K562 (cell line): Measurements from ENCODE around the gene IL6ST. TPM values are rescaled to one million over a fixed set of nuclear protein-coding genes. Genes with fewer than 3 reads are reported as not detected.
A peak's percentile ranks its signal among the peaks of the same experiment; 100 is the strongest.

ENCODE experiments used
- BRF1 ChIP-seq: IDR thresholded peaks from 3 replicates; pipeline ENCODE4 v1.6.1; 2011; ENCODE audit warnings: borderline replicate concordance, mild to moderate bottlenecking; ENCODE audit not compliant: insufficient read length; ENCODE audit errors: extremely low read depth
- BRF2 ChIP-seq: IDR thresholded peaks from 3 replicates; pipeline ENCODE4 v1.6.1; 2011; ENCODE audit warnings: borderline replicate concordance, mild to moderate bottlenecking; ENCODE audit not compliant: insufficient read length, insufficient read depth
- ELF1 ChIP-seq: fragments of 200-800 bp; sonication (Bioruptor generic); IDR thresholded peaks from 2 replicates; pipeline ENCODE4 v1.6.1; 2016; ENCODE audit warnings: missing genetic modification characterization, missing compliant biosample characterization
- HNRNPK ChIP-seq: fragments of 200-400 bp; formaldehyde crosslinking; IDR thresholded peaks from one replicate; pipeline ENCODE4 v1.6.1; 2018; ENCODE audit warnings: mild to moderate bottlenecking, low read depth, low read length; ENCODE audit not compliant: poor library complexity, severe bottlenecking
- MCM7 ChIP-seq, 2 experiments: fragments of 450-650 bp; IDR thresholded peaks; 2 replicates each; pipeline ENCODE4 v1.6.1; 2016 to 2018
- PML ChIP-seq: IDR thresholded peaks from 2 replicates; pipeline ENCODE4 v1.6.1; 2012; ENCODE audit warnings: low read length, inconsistent platforms
- PTRF ChIP-seq: fragments of 450-650 bp; IDR thresholded peaks from 2 replicates; pipeline ENCODE4 v1.6.1; 2016; ENCODE audit warnings: mild to moderate bottlenecking, missing genetic modification characterization, missing compliant biosample characterization
- RUNX1 ChIP-seq: sonication (generic); IDR thresholded peaks from 2 replicates; pipeline ENCODE4 v1.6.1; 2016; ENCODE audit warnings: antibody characterized with exemption, low read depth
- SAFB ChIP-seq: fragments of 200-400 bp; formaldehyde crosslinking; IDR thresholded peaks from 2 replicates; pipeline ENCODE4 v1.6.1; 2017; ENCODE audit warnings: low read depth, low read length, borderline replicate concordance
- SMARCE1 ChIP-seq: fragments of 450-650 bp; IDR thresholded peaks from 2 replicates; pipeline ENCODE4 v1.7.1; 2016; ENCODE audit warnings: mild to moderate bottlenecking
- U2AF1 ChIP-seq: fragments of 200-400 bp; formaldehyde crosslinking; optimal IDR thresholded peaks from 2 replicates; pipeline ENCODE3; 2017; ENCODE audit warnings: mild to moderate bottlenecking, low read depth, low read length, moderate library complexity
- ZBTB7A ChIP-seq: IDR thresholded peaks from 2 replicates; pipeline ENCODE4 v1.6.1; 2011; ENCODE audit warnings: low read depth, mild to moderate bottlenecking, low read length, moderate library complexity, borderline replicate concordance; ENCODE audit not compliant: control insufficient read depth
- ZNF12 ChIP-seq: sonication (generic); formaldehyde crosslinking; IDR thresholded peaks from 2 replicates; pipeline ENCODE4 v1.4.0; 2020; ENCODE audit warnings: mild to moderate bottlenecking, missing genetic modification reagents
- ZNF354B ChIP-seq: fragments of 250-450 bp; sonication (Bioruptor Pico); IDR thresholded peaks from 2 replicates; pipeline ENCODE4 v1.4.0; 2020
- ZNF561 ChIP-seq: fragments of 450-650 bp; formaldehyde crosslinking; conservative IDR thresholded peaks from 2 replicates; pipeline ENCODE4 v1.4.0; 2020; ENCODE audit warnings: mild to moderate bottlenecking, moderate library complexity
- polyA plus RNA-seq, 8 experiments: library from polyadenylated mRNA; depleted of rRNA in 4 of 8; stranded (reverse) in 5 of 8; unstranded in 3 of 8; fragments of >200 nt; fragmentation: Nextera tagmentation in 2 of 8; fragmentation: Illumina TruSeq in 1 of 8; extraction: Ambion mirVana in 2 of 8; extraction: Trizol in 1 of 8; gene quantifications; 2 replicates each; pipeline versions ENCODE4 v1.2.1 to v1.2.3, GENCODE V29; 2011 to 2014; ENCODE audit warnings: inconsistent platforms in 1 of 8, missing spikeins in 1 of 8
- total RNA-seq, 7 experiments: library from RNA; depleted of rRNA in 6 of 7; stranded (reverse); fragments of >200 nt in 6 of 7; fragmentation: Illumina TruSeq in 2 of 7; extraction: Trizol in 2 of 7; gene quantifications; 2 replicates each; pipeline versions ENCODE4 v1.2.1 to v1.2.3, GENCODE V29; 2011 to 2021; ENCODE audit warnings: low replicate concordance in 1 of 7
- TF ChIP-seq, protein P1 (sequence below), 2 experiments: fragments of 450-650 bp; IDR thresholded peaks; 2 replicates each; pipeline ENCODE4 v1.6.1; 2016
- TF ChIP-seq, protein P2 (sequence below): fragments of 450-650 bp; IDR thresholded peaks from 2 replicates; pipeline ENCODE4 v1.6.1; 2016
- TF ChIP-seq, protein P3 (sequence below): fragments of 450-650 bp; formaldehyde crosslinking; IDR thresholded peaks from 2 replicates; pipeline ENCODE4 v1.4.0; 2020; ENCODE audit warnings: mild to moderate bottlenecking
- TF ChIP-seq, protein P4 (sequence below): fragments of 450-650 bp; IDR thresholded peaks from 2 replicates; pipeline ENCODE4 v1.6.1; 2018; ENCODE audit not compliant: partially characterized antibody

Gene IL6ST
- total and polyA plus RNA-seq, 9 of the 15 experiments (the other 6 are each of a cell fraction or from before 2014, with no cell fraction given): 2.0 to 27.0 (median 7.9) TPM

- TF ChIP-seq BRF2 (no peak), ZNF12 (no peak), ZBTB7A (peak; percentile 9; the same call in 1 of the 2 replicates), PTRF (tag) (no peak), ZNF561 (CRISPR knock-in tag) (no peak), SAFB (peak; percentile 49; the same call in 1 of the 2 replicates), U2AF1 (no peak), ZNF354B (CRISPR knock-in tag) (no peak), RUNX1 (no peak; the same call in 1 of the 2 replicates), SMARCE1 (peak; percentile 79; the same call in 1 of the 2 replicates), HNRNPK (no peak), MCM7 (IDR thresholded peaks at IDR 0.05) (no peak), PML (peak; percentile 70; the same call in 1 of the 2 replicates), ELF1 (tag) (peak; percentile 20; the same call in 1 of the 2 replicates), BRF1 (no peak)
- TF ChIP-seq, protein P1, sequence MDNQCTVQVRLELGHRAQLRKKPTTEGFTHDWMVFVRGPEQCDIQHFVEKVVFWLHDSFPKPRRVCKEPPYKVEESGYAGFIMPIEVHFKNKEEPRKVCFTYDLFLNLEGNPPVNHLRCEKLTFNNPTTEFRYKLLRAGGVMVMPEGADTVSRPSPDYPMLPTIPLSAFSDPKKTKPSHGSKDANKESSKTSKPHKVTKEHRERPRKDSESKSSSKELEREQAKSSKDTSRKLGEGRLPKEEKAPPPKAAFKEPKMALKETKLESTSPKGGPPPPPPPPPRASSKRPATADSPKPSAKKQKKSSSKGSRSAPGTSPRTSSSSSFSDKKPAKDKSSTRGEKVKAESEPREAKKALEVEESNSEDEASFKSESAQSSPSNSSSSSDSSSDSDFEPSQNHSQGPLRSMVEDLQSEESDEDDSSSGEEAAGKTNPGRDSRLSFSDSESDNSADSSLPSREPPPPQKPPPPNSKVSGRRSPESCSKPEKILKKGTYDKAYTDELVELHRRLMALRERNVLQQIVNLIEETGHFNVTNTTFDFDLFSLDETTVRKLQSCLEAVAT (IDR thresholded peaks at IDR 0.05): 0 out of 4 replicates have a peak, but pooled peaks of 1 of the 2 experiments have one; percentile 33
- TF ChIP-seq, protein P2, sequence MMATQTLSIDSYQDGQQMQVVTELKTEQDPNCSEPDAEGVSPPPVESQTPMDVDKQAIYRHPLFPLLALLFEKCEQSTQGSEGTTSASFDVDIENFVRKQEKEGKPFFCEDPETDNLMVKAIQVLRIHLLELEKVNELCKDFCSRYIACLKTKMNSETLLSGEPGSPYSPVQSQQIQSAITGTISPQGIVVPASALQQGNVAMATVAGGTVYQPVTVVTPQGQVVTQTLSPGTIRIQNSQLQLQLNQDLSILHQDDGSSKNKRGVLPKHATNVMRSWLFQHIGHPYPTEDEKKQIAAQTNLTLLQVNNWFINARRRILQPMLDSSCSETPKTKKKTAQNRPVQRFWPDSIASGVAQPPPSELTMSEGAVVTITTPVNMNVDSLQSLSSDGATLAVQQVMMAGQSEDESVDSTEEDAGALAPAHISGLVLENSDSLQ: peak; percentile 98
- TF ChIP-seq, protein P3, sequence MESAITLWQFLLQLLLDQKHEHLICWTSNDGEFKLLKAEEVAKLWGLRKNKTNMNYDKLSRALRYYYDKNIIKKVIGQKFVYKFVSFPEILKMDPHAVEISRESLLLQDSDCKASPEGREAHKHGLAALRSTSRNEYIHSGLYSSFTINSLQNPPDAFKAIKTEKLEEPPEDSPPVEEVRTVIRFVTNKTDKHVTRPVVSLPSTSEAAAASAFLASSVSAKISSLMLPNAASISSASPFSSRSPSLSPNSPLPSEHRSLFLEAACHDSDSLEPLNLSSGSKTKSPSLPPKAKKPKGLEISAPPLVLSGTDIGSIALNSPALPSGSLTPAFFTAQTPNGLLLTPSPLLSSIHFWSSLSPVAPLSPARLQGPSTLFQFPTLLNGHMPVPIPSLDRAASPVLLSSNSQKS (CRISPR knock-in tag): no peak
- TF ChIP-seq, protein P4, sequence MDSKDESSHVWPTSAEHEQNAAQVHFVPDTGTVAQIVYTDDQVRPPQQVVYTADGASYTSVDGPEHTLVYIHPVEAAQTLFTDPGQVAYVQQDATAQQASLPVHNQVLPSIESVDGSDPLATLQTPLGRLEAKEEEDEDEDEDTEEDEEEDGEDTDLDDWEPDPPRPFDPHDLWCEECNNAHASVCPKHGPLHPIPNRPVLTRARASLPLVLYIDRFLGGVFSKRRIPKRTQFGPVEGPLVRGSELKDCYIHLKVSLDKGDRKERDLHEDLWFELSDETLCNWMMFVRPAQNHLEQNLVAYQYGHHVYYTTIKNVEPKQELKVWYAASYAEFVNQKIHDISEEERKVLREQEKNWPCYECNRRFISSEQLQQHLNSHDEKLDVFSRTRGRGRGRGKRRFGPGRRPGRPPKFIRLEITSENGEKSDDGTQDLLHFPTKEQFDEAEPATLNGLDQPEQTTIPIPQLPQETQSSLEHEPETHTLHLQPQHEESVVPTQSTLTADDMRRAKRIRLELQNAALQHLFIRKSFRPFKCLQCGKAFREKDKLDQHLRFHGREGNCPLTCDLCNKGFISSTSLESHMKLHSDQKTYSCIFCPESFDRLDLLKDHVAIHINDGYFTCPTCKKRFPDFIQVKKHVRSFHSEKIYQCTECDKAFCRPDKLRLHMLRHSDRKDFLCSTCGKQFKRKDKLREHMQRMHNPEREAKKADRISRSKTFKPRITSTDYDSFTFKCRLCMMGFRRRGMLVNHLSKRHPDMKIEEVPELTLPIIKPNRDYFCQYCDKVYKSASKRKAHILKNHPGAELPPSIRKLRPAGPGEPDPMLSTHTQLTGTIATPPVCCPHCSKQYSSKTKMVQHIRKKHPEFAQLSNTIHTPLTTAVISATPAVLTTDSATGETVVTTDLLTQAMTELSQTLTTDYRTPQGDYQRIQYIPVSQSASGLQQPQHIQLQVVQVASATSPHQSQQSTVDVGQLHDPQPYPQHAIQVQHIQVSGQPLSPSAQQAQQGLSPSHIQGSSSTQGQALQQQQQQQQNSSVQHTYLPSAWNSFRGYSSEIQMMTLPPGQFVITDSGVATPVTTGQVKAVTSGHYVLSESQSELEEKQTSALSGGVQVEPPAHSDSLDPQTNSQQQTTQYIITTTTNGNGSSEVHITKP: peak; percentile 93
Measured at GRCh38 chr5:55994998-55995914, 493 bp upstream of the IL6ST start (continued).
